Vagina (tissue), 2 donors: Measurements from ENCODE around the gene FBXO5. TPM values are rescaled to one million over a fixed set of nuclear protein-coding genes. Genes with fewer than 3 reads are reported as not detected.

Experiments used
- DNase-seq, 2 donors: peaks; one replicate each; pipeline ENCODE4 v3.0.0-alpha.2; 2017; ENCODE audit errors: extremely low spot score in 2 of 2
- H3K27ac ChIP-seq: fragments of 200-600 bp; sonication (generic); one replicate; pipeline ENCODE4 v1.5.1; 2019
- H3K27me3 ChIP-seq: fragments of 200-600 bp; sonication (generic); one replicate; pipeline ENCODE4 v1.5.1; 2019
- H3K36me3 ChIP-seq, 2 donors: fragments of 200-600 bp; sonication (generic); one replicate each; pipeline ENCODE4 v1.5.1; 2017 to 2019
- H3K4me1 ChIP-seq: fragments of 200-600 bp; sonication (generic); one replicate; pipeline ENCODE4 v1.5.1; 2019
- H3K4me3 ChIP-seq, 2 donors: fragments of 200-600 bp; sonication (generic); 1 replicate in 1 of 2; 2 replicates in 1 of 2; pipeline ENCODE4 v1.5.1; 2016 to 2019
- H3K9me3 ChIP-seq: fragments of 200-600 bp; sonication (generic); one replicate; pipeline ENCODE4 v1.5.1; 2019
- CTCF ChIP-seq, 3 experiments: fragments of 450-650 bp in 2 of 3; fragments of 200-600 bp in 1 of 3; sonication (generic) in 1 of 3; IDR thresholded peaks; one replicate each; pipeline ENCODE4 v1.5.1; 2017 to 2019; ENCODE audit warnings: antibody characterized with exemption in 3 of 3, mild to moderate bottlenecking in 2 of 3, moderate library complexity in 2 of 3
- POLR2A ChIP-seq, 2 donors: fragments of 450-650 bp; IDR thresholded peaks; one replicate each; pipeline ENCODE4 v1.6.1; 2017; ENCODE audit warnings: antibody characterized with exemption in 2 of 2, mild to moderate bottlenecking in 2 of 2, moderate library complexity in 2 of 2
- POLR2AphosphoS5 ChIP-seq, 2 donors: sonication (generic); formaldehyde crosslinking; IDR thresholded peaks; one replicate each; pipeline ENCODE4 v1.9.0; 2017; ENCODE audit warnings: antibody characterized with exemption in 2 of 2, mild to moderate bottlenecking in 2 of 2, low read depth in 1 of 2; ENCODE audit not compliant: insufficient read depth in 1 of 2
- intact Hi-C: fragments of 100-400 bp; cut with DNase I; formaldehyde crosslinking; loops from one replicate; pipeline ENCODE4 v1.15.1; 2023
- small RNA-seq: library from RNA; depleted of rRNA; stranded (forward); fragments of <200 nt; gene quantifications from one replicate; pipeline ENCODE3, GENCODE V24; 2016
- total RNA-seq: library from RNA; depleted of rRNA; stranded (reverse); fragments of >200 nt; gene quantifications from one replicate; pipeline ENCODE4 v1.2.3, GENCODE V29; 2016

The FBXO5 gene
- total RNA-seq, 1 donor from 2014 or later = 4.2 TPM

- no peaks in the 10 kb centered on the region for H3K36me3 ChIP-seq
- DNase-seq = no peak
- no peaks in the 10 kb centered on the region for H3K27me3 ChIP-seq
- H3K4me3 ChIP-seq = no peak overlapping the region
- intact Hi-C loops = no loop called here
- H3K27ac ChIP-seq = no peak overlapping the region
- TF ChIP-seq CTCF (IDR thresholded peaks at IDR 0.05) (no peak), POLR2A (IDR thresholded peaks at IDR 0.05) (no peak), POLR2AphosphoS5 (IDR thresholded peaks at IDR 0.05; ENCODE audit: insufficient read depth in 1 of 2, low read depth in 1 of 2) (no peak)
- H3K9me3 ChIP-seq = no peaks in the 10 kb centered on the region
- H3K4me1 ChIP-seq = no peaks in the 10 kb centered on the region
These were observed 60.1 kb downstream of the FBXO5 start for GRCh38 chr6:152922706-152923105.

Small RNAs within 50 kb of the gene (small RNA-seq; reads per million reads assigned to genes)
- gene AL080276.1 = not detected

Other genes starting within 250 kb of the FBXO5 start
- gene VIP, start 232.2 kb downstream of the FBXO5 start, total RNA-seq = 68.0 TPM
- 8.1 TPM for gene MTRF1L, start 19.7 kb upstream of the FBXO5 start, total RNA-seq
- gene RGS17, start 148.2 kb upstream of the FBXO5 start, total RNA-seq = 0.25 TPM